HUES48 (cell line): Measurements from ENCODE around the gene CHIT1.

Experiments used
- H3K27ac ChIP-seq: one replicate; pipeline ENCODE4 v1.7.0; 2013; ENCODE audit warnings: low read depth, low read length, inconsistent platforms
- H3K27me3 ChIP-seq: 2 replicates; pipeline ENCODE4 v1.6.1; 2013; ENCODE audit warnings: mild to moderate bottlenecking, low read length; ENCODE audit not compliant: control insufficient read depth, insufficient read depth
- H3K36me3 ChIP-seq: 2 replicates; pipeline ENCODE4 v1.6.1; 2013; ENCODE audit warnings: low read length; ENCODE audit not compliant: control insufficient read depth, insufficient read depth
- H3K4me1 ChIP-seq: 2 replicates; pipeline ENCODE4 v1.6.1; 2013; ENCODE audit warnings: mild to moderate bottlenecking, low read length; ENCODE audit not compliant: control insufficient read depth, insufficient read depth
- H3K4me3 ChIP-seq: 2 replicates; pipeline ENCODE4 v1.5.1; 2013; ENCODE audit warnings: mild to moderate bottlenecking, low read depth, low read length
- H3K9ac ChIP-seq: 2 replicates; pipeline ENCODE4 v1.6.1; 2013; ENCODE audit warnings: mild to moderate bottlenecking, low read depth, low read length, moderate library complexity
- H3K9me3 ChIP-seq: 2 replicates; pipeline ENCODE4 v1.6.1; 2013; ENCODE audit warnings: low read length; ENCODE audit not compliant: control insufficient read depth, insufficient read depth

The CHIT1 gene

DNA sequence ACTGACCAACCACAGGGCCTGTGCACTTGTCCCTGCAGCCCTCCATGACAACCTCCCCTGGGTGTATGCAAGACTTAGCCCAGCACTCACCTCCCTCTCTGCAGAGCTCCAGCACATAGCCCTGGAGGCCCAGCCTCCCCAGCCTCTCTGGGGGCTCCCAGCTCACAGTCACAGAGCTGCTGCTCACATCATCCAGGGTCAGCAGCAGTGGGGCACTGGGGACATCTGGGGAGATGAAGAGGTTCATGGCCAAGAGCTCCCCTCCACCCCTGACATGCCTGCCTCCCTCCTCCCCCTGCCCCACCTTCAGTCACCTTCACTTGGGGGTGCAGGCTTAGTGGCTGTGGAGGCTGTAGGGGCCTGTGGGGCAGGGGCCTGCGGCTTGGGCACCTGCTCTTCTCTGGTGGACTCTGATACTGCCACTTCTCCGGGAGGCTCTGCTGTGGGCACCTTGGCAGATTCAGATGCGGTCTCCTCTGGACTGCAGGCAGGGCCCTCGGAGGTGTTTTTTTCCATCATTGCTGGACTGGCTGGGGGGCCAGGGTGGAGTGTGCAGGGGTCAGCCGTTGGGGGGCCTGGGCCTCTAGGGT is 54.1 kb downstream of the CHIT1 start, which contains the start of gene MYBPH:
Gene MYBPH, minus strand, starts transcription at position 590 of the 590 bp plus-strand sequence. Its CDS starts 71 bp downstream, at position 519.
- no peak within 1 kb of the TSS for H3K4me3 ChIP-seq
- peaks cover 4% of the 10 kb centered on the region; the same call in 1 of the 2 replicates for H3K4me1 ChIP-seq
- H3K27ac ChIP-seq = no peak within 1 kb of the TSS
- H3K36me3 ChIP-seq = no peaks in the 10 kb centered on the region
- no peaks in the 10 kb centered on the region for H3K9me3 ChIP-seq
- H3K9ac ChIP-seq = no peak within 1 kb of the TSS
- no peaks in the 10 kb centered on the region for H3K27me3 ChIP-seq

DNA sequence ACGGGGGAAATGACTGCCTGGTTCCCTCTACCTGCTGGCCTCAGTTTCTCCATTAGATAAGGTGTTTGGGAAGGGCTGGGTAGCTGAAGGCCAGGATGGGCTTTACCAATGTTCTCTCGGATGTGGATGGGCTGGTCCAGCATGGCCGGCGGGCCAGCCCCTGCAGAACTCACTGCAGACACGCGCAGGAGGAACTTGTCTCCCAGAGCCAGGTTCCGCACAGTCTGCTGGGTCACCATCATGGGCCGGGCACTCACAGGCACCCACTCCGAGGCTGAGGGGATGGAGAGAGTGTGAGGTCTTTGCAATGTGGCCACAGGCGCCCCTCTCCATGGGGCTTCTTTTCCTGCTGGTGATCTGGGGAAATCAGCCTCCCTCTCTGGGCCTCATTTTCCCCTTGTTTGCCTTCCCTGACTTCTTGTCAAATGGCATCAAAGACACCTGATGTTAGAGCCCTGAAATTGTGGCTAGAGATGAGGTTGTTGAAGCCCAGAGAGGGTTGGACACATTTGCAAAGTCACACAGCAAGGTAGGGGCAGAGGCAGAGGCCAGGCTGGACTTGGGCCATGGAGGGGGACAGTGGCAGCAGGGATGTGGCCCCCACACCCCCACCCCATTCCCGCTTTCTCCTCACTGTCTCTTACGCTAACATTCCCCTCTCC is 55.0 kb downstream of the CHIT1 start:
- H3K9ac ChIP-seq = no peak overlapping the region
- peaks cover 4% of the 10 kb centered on the region; the same call in 1 of the 2 replicates for H3K4me1 ChIP-seq
- H3K36me3 ChIP-seq = no peaks in the 10 kb centered on the region
- H3K27me3 ChIP-seq = no peaks in the 10 kb centered on the region
- H3K27ac ChIP-seq = no peak overlapping the region
- no peaks in the 10 kb centered on the region for H3K9me3 ChIP-seq
- H3K4me3 ChIP-seq = no peak overlapping the region

DNA sequence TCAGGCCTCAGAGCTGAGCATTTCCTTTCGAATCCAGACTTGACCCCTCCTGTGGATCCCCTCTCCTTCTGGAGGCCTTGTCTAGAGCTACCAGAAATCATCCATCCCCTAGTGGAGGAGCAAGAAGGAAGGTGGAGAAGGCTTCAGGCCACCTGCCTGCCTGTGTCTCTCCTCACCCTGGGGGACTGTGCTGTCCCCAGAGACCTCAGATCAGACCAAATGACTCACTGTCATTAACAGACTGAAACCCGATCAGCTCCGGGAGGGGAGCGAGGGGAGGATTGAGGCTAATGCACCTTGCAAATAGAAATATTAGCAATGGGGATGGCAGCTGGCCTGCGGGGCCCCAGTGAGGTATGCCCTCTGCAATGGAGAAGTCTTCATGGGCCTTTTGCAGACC is 55.9 kb downstream of the CHIT1 start:
- Histone ChIP-seq H3K4me1 (peaks cover 4% of the 10 kb centered on the region; the same call in 1 of the 2 replicates), H3K36me3 (no peaks in the 10 kb centered on the region), H3K9me3 (no peaks in the 10 kb centered on the region), H3K9ac (no peak overlapping the region), H3K27ac (no peak overlapping the region), H3K27me3 (no peaks in the 10 kb centered on the region), H3K4me3 (no peak overlapping the region)

DNA sequence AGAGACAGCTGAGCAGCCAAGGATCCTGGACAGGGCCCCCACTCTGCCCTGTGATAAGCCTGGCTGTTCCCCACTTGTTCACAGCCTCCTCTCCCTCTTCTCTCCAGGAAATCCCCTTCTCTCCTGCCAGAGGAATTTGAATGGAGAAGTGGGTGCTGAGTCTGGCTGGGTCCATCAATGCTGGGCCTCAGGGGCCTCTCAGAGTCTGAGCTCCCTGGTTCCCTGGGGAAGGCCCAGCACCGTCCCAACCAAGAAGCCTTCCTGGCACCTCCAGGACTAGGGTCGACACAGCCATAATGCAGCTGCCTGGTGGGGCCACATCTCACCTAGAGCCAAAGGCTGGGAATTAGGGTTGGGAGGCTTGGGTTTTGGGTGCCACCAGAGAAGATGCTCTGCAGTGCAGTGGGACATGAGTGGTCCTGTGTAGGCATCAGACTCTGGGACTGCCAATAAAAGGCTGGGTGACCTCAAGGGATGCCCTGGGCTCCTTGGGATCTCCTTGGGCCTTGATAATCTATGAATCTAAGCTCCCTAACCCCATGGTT is 56.4 kb downstream of the CHIT1 start:
- Histone ChIP-seq H3K9me3 (no peaks in the 10 kb centered on the region), H3K27me3 (no peaks in the 10 kb centered on the region), H3K9ac (no peak overlapping the region), H3K36me3 (no peaks in the 10 kb centered on the region), H3K27ac (no peak overlapping the region), H3K4me1 (peaks cover 4% of the 10 kb centered on the region; the same call in 1 of the 2 replicates), H3K4me3 (no peak overlapping the region)

DNA sequence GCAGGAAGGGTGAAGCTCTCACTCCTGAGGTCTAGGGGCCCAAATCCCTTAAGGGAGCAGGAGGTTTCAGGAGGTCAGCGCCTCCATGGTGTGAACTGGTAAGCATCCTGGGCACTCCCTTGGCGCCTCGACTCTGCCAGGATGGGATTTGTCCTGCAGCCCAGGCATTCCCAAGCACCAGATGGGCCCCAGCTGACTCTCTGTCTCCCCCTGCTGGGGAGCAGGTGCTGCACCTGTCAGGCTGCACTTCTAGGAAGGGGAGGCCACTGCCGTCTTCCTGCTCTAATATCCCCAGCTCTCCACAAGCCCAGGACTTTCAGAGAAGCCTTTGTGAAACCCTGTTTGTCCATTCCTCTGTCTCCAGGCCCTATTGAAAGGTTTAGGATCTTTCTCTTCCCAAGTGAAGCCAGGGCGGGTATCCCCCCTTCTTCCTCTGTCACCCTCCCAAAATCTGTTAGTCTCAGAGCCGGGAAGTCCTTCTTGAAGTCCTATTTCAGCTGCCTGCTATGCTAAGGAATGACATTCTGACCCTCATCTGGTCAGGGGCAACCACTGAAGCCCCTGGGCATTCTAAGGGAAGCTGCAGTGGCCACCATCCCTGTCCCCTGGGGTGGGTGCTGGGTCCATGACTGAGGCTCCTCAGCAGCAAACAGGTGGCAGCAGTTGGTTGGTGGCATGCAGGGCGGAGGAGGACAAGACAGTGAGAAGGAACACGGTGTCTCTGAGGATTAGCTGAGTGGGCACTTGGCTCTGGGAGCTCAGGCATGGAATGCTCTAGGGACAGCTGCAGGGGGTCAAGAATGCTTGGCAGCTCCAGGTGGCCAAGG is 57.1 kb downstream of the CHIT1 start:
- Histone ChIP-seq H3K27ac (no peak overlapping the region), H3K4me3 (no peak overlapping the region), H3K27me3 (no peaks in the 10 kb centered on the region), H3K4me1 (no peaks in the 10 kb centered on the region; the same call in 1 of the 2 replicates), H3K36me3 (no peaks in the 10 kb centered on the region), H3K9me3 (no peaks in the 10 kb centered on the region), H3K9ac (no peak overlapping the region)

DNA sequence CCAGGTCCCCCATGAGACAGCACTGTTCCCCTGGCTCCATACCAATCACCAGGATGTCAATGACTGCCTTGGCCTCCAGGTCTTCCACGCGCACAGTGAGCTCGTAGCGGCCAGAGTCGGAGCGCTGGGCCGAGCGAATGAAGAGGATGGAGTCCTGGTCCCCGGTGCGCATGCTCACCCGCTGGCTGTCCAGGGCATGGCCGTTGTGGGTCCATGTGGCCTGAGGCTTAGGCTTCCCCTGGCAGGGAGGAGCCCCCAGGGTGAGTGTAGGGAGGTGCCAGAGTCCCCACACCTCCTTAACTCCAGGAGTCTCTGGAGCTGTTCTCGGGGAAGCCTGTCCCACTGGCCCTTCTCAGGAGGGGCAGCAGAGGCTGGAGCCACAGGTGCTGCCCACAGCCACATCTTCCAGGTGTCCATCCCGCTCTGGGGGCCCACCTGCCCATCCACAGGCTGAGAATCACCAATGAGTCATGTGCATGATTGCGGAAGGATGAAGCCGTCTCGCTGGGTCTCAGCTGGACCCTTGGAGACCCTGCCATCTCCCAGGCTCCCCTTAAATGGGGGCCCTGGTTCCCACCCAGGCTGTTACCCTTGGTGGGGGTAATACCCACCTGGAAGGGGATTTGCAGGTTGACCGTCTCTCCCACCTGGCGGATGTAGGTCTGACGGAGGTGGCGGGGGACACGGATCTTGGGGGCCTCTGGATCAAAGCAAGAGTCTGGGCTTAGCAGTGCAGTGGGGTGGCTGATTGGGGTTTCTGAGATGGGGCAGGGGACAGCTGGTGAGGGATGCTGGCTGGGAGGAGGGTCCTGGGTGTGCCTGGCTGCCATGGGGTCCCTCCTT is 57.9 kb downstream of the CHIT1 start:
- Histone ChIP-seq H3K9ac (no peak overlapping the region), H3K4me3 (no peak overlapping the region), H3K36me3 (no peaks in the 10 kb centered on the region), H3K27ac (no peak overlapping the region), H3K9me3 (no peaks in the 10 kb centered on the region), H3K4me1 (no peaks in the 10 kb centered on the region), H3K27me3 (no peaks in the 10 kb centered on the region)

DNA sequence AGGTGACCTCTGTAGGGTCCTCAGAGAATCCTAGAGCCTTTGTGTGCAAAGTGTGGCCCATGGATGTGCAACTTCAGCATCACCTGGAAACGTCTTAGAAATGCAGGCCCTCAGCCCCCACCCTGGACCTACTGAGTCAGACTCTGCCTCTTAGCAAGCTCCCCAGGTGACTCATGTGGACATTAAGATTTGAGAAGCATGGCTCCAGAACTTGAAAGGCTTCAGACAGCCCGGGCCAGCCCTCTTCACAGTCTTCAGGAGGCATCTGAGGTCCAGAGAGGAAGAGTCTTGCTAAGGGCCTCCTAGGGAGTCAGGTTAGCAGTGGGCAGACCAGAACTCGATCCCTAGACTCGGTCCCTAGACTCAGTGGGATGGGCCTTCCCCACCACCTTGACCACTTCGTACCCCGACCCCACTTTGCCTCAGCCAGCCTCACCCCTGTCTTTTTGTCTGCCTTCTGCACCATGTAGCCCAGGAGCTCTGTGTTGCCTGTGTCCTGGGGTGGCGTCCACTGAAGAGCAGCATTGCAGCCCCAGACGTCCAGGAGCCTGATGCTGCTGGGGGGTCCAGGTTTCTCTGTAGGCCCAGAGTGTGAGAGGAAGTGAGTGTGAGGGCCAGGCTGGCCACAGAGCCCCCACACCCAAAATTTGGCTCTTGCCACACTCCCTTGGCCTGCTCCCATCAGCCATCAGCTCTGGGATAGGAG is 58.7 kb downstream of the CHIT1 start:
- H3K27ac ChIP-seq = no peak overlapping the region
- no peaks in the 10 kb centered on the region for H3K4me1 ChIP-seq

DNA sequence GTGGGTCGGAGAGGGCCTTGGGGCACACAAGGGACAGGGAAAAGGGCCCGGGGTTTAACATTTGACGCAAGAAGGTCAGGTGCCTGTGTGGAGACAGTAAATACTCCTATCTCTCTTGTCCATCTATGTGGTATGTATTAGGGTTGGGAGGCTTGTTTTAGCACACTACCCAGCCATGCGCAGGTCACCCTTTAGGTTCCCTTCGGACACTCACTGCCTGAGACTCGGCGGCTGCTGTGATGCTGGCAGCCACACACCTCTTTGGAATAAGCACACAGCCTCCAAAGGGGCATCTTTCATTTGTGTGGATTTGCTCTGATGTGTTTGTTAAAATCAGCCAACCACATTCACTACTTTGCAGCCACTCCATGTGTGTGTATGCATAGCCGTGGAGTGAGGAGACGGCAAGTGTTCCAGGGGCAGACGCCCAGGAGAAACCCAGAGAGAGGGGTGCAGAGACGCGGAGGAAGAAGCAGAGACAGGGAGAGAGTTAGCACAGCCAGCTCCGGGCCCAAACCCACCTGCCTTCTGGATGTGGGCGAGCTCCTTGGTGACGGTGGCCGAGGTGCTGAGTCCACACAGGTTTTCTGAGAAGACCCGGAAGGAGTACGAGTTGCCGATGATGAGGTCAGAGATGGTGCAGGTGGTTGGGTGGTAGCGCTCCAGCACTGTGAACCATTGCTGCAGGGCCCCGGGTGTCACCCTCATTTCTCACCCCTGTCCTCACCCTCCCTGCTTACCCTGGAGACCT is 59.5 kb downstream of the CHIT1 start:
- Histone ChIP-seq H3K9ac (no peak overlapping the region), H3K27ac (no peak overlapping the region), H3K27me3 (no peaks in the 10 kb centered on the region), H3K9me3 (no peaks in the 10 kb centered on the region), H3K4me1 (no peaks in the 10 kb centered on the region), H3K4me3 (no peak overlapping the region), H3K36me3 (no peaks in the 10 kb centered on the region)

More for the DNA sequence above, 58.7 kb downstream of the CHIT1 start:
- Histone ChIP-seq H3K36me3 (no peaks in the 10 kb centered on the region), H3K9me3 (no peaks in the 10 kb centered on the region), H3K27me3 (no peaks in the 10 kb centered on the region), H3K4me3 (no peak overlapping the region), H3K9ac (no peak overlapping the region)

DNA sequence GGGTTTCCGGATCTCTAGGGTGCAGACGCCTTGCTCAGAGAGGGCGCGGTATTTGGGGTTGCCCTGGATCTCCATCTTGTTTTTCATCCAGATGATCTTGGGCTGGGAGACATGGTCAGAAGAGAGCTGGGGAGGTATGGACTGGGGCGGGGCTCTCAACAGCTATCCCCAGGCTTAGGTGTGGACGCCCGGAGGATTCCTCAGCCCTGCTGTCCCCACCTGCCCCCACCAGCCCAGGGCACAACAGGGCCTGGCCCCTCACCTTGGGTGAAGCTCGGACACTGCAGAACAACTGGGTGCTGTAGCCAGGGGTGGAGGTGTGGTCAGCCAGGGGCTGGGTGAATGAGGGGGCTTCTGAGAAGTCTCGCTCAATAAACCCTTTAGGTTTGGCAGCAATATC is 60.5 kb downstream of the CHIT1 start:
- H3K4me1 ChIP-seq = no peaks in the 10 kb centered on the region
- H3K27me3 ChIP-seq = no peaks in the 10 kb centered on the region

More for the DNA sequence above, 60.5 kb downstream of the CHIT1 start:
- Histone ChIP-seq H3K36me3 (no peaks in the 10 kb centered on the region), H3K27ac (no peak overlapping the region), H3K9me3 (no peaks in the 10 kb centered on the region), H3K4me3 (no peak overlapping the region), H3K9ac (no peak overlapping the region)
